ENCODE measurements around the gene L3MBTL4. TPM values are rescaled to one million over a fixed set of nuclear protein-coding genes. Genes with fewer than 3 reads are reported as not detected.

The L3MBTL4 gene
- total RNA-seq, 4 donors from 2014 or later = 0.40 to 3.8 (median 0.76) TPM

DNA sequence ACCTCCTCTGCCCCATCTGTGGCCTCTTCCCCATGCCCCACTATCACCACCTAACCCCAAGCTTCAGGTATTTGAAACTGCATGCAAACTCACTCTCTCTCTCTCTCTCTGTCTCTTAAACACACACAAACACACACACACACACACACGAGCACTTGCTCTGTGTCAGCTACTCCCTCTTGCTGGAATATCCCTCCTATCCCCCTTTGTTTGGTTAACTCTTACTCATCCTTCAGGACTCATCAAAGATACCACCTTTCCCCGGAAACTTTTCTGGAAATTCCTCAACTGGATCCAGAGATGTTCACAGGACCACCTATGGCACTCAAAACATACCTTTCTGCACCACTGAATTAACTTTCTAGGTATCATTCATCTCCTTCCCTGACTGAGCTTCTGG is 296.6 kb downstream of the L3MBTL4 start:
- Histone ChIP-seq H3K27ac (no peak overlapping the region), H3K9me3 (no peaks in the 10 kb centered on the region), H3K4me3 (no peak overlapping the region), H3K4me1 (no peaks in the 10 kb centered on the region), H3K36me3 (no peaks in the 10 kb centered on the region), H3K27me3 (no peaks in the 10 kb centered on the region)
- DNase-seq (no peak), ATAC-seq (no peak)
- in situ Hi-C loops (cut with MboI; ENCODE audit: low sequenced_read_pairs in 4 of 4) (no loop called here), intact Hi-C loops (cut with DNase I; ENCODE audit: low total_unique reads) (no loop called here)
- TF ChIP-seq, protein P1, sequence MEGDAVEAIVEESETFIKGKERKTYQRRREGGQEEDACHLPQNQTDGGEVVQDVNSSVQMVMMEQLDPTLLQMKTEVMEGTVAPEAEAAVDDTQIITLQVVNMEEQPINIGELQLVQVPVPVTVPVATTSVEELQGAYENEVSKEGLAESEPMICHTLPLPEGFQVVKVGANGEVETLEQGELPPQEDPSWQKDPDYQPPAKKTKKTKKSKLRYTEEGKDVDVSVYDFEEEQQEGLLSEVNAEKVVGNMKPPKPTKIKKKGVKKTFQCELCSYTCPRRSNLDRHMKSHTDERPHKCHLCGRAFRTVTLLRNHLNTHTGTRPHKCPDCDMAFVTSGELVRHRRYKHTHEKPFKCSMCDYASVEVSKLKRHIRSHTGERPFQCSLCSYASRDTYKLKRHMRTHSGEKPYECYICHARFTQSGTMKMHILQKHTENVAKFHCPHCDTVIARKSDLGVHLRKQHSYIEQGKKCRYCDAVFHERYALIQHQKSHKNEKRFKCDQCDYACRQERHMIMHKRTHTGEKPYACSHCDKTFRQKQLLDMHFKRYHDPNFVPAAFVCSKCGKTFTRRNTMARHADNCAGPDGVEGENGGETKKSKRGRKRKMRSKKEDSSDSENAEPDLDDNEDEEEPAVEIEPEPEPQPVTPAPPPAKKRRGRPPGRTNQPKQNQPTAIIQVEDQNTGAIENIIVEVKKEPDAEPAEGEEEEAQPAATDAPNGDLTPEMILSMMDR (IDR thresholded peaks at IDR 0.05 in 4 of 5, conservative IDR thresholded peaks at IDR 0.05 in 1 of 5) = no peak
- no peak for TF ChIP-seq POLR2A (IDR thresholded peaks at IDR 0.05)

DNA sequence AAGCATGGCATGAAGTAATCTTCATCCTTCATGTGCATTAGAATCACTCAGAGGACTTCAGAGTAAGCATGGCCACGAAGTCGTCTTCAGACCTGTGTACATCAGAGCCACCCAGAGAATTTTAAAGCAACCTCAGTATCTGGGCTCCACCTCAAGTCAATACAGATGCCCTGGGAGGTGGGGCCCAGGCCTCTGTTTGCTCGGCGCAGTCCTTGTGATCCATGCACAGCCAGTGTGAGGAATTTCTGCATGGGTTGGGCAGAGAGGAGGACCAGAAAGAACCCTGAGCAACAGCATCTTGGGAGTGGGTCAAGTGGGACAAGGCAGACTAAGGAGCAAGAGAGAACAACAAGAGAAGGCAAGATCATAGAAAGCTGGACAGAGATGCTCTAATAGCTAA is 299.0 kb downstream of the L3MBTL4 start:
- intact Hi-C loops (cut with DNase I; ENCODE audit: low total_unique reads) = no loop called here
- TF ChIP-seq, protein P1 (IDR thresholded peaks at IDR 0.05 in 4 of 5, conservative IDR thresholded peaks at IDR 0.05 in 1 of 5) = no peak
- TF ChIP-seq POLR2A (IDR thresholded peaks at IDR 0.05) = no peak

DNA sequence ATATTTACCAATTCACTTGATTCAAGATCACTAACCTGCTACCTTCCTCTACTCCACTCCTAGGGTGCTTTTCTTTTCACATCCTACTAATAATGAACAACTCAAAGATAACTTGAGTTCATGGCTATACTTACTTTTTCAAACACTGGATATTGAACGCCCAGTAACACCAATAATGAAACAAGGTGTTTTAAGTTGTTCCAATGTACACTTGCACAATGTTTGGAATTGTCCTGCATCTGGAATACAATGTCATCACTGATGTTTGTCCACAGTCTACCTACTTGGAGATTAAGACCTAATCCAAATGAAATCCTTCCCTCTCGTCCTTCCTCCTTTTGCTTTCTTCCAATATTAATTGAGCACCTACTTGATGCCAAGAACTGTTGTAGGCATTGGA is 301.1 kb downstream of the L3MBTL4 start:
- no peak for ATAC-seq
- intact Hi-C loops (cut with DNase I; ENCODE audit: low total_unique reads) = no loop called here
- no peak for TF ChIP-seq POLR2A (IDR thresholded peaks at IDR 0.05)
- TF ChIP-seq, protein P1 (IDR thresholded peaks at IDR 0.05 in 4 of 5, conservative IDR thresholded peaks at IDR 0.05 in 1 of 5) = no peak

More for the DNA sequence above, 299.0 kb downstream of the L3MBTL4 start:
- no peaks in the 10 kb centered on the region for H3K4me1 ChIP-seq
- DNase-seq (no peak), ATAC-seq (no peak)
- no peaks in the 10 kb centered on the region for H3K27me3 ChIP-seq
- in situ Hi-C loops (cut with MboI; ENCODE audit: low sequenced_read_pairs in 4 of 4) = no loop called here
- H3K27ac ChIP-seq = no peak overlapping the region
- H3K36me3 ChIP-seq = no peaks in the 10 kb centered on the region
- H3K4me3 ChIP-seq = no peak overlapping the region
- H3K9me3 ChIP-seq = no peaks in the 10 kb centered on the region

DNA sequence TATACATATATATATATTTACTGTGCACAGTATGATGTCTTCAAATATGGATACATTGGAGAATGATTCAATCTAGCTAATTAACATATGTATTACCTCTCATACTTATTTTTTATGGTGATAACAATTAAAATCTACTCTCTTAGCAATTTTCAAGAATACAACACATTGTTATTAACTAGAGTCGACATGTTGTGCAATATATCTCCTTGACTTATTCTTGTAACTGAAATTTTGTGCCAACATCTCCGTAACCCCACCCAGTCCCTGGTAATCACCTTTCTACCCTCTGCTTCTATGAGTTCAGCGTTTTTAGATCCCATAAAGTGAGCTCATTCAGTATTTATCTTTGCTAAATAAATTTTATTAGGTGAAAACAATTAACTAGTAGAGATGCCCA is 303.0 kb downstream of the L3MBTL4 start:
- TF ChIP-seq, protein P1 (IDR thresholded peaks at IDR 0.05 in 4 of 5, conservative IDR thresholded peaks at IDR 0.05 in 1 of 5) = no peak
- TF ChIP-seq POLR2A (IDR thresholded peaks at IDR 0.05) = no peak
- intact Hi-C loops (cut with DNase I; ENCODE audit: low total_unique reads) = no loop called here
- no peaks in the 10 kb centered on the region for H3K27me3 ChIP-seq
- no peaks in the 10 kb centered on the region for H3K4me1 ChIP-seq
- DNase-seq (no peak), ATAC-seq (no peak)
- in situ Hi-C loops (cut with MboI; ENCODE audit: low sequenced_read_pairs in 4 of 4) = no loop called here
- no peak overlapping the region for H3K4me3 ChIP-seq
- H3K27ac ChIP-seq = no peak overlapping the region
- H3K9me3 ChIP-seq = no peaks in the 10 kb centered on the region
- H3K36me3 ChIP-seq = no peaks in the 10 kb centered on the region

More for the DNA sequence above, 301.1 kb downstream of the L3MBTL4 start:
- Histone ChIP-seq H3K4me1 (no peaks in the 10 kb centered on the region), H3K9me3 (no peaks in the 10 kb centered on the region), H3K4me3 (no peak overlapping the region), H3K27ac (no peak overlapping the region), H3K36me3 (no peaks in the 10 kb centered on the region), H3K27me3 (no peaks in the 10 kb centered on the region)
- in situ Hi-C loops (cut with MboI; ENCODE audit: low sequenced_read_pairs in 4 of 4) = no loop called here
- no peak for DNase-seq

DNA sequence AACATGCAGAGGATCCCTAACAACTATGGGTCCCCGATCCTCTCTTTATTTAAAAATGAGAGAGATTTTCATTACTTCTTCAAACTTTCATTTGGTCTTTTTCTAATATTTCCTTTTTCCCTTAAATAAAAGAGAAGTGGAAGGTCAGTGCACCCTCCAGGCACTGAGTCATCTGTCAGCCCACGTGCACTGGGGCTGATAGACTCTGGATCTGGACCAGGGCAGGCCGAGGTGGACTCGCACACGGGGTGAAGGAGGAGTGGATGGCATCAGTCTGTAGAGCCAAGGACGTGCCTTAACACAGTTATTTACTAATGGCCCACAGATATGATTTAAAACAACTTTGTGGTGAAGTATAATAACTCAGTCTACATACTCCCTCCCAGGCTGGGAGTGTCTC is 305.0 kb downstream of the L3MBTL4 start:
- no peaks in the 10 kb centered on the region for H3K4me1 ChIP-seq
- H3K36me3 ChIP-seq = no peaks in the 10 kb centered on the region
- TF ChIP-seq, protein P1 (IDR thresholded peaks at IDR 0.05 in 4 of 5, conservative IDR thresholded peaks at IDR 0.05 in 1 of 5) = no peak
- TF ChIP-seq POLR2A (IDR thresholded peaks at IDR 0.05) = no peak
- H3K27ac ChIP-seq = no peak overlapping the region
- H3K9me3 ChIP-seq = no peaks in the 10 kb centered on the region
- no peak for DNase-seq
- in situ Hi-C loops (cut with MboI; ENCODE audit: low sequenced_read_pairs in 4 of 4) (no loop called here), intact Hi-C loops (cut with DNase I; ENCODE audit: low total_unique reads) (no loop called here)
- ATAC-seq = no peak
- no peaks in the 10 kb centered on the region for H3K27me3 ChIP-seq
- no peak overlapping the region for H3K4me3 ChIP-seq

All from gastrocnemius medialis (tissue), 4 donors.